Right atrium auricular region (tissue), 2 donors: ENCODE measurements around the gene DENR. TPM values are rescaled to one million over a fixed set of nuclear protein-coding genes. Genes with fewer than 3 reads are reported as not detected.
"Not testable (repeated sequence)": the region's sequence is repeated elsewhere in the genome, so short reads cannot be mapped to it uniquely, and the experiment has no call there.

ENCODE experiments used
- DNase-seq: peaks from one replicate; pipeline ENCODE4 v3.0.0-alpha.2; 2019; ENCODE audit warnings: low spot score
- H3K27ac ChIP-seq, 2 donors: fragments of 200-600 bp; sonication (generic); 1 replicate in 1 of 2; 2 replicates in 1 of 2; pipeline ENCODE4 v1.5.1; 2016 to 2019
- H3K27me3 ChIP-seq, 2 donors: fragments of 200-600 bp; sonication (generic); one replicate each; pipeline versions ENCODE4 v1.5.1 to v1.6.0; 2017 to 2019
- H3K36me3 ChIP-seq: fragments of 200-600 bp; sonication (generic); one replicate; pipeline ENCODE4 v1.5.1; 2016
- H3K4me1 ChIP-seq, 2 donors: fragments of 200-600 bp; sonication (generic); one replicate each; pipeline versions ENCODE4 v1.5.1 to v1.6.0; 2017 to 2019
- H3K4me3 ChIP-seq, 2 donors: fragments of 200-600 bp; sonication (generic); 1 replicate in 1 of 2; 2 replicates in 1 of 2; pipeline ENCODE4 v1.5.1; 2017 to 2019; ENCODE audit warnings: mild to moderate bottlenecking in 1 of 2, moderate library complexity in 1 of 2
- H3K9me3 ChIP-seq, 2 donors: fragments of 200-600 bp; sonication (generic); one replicate each; pipeline ENCODE4 v1.5.1; 2019
- total RNA-seq, 2 donors: library from RNA; depleted of rRNA; stranded (reverse); fragments of >200 nt; gene quantifications; one replicate each; pipeline ENCODE4 v1.1.0, GENCODE V29; 2016
- TF ChIP-seq, protein P1 (sequence below), 2 donors: fragments of 200-600 bp; sonication (generic); IDR thresholded peaks; one replicate each; pipeline ENCODE4 v1.5.1; 2019; ENCODE audit warnings: antibody characterized with exemption in 2 of 2

Gene DENR
- total RNA-seq, 2 donors from 2014 or later, result 14.7 to 16.1 TPM

DNA sequence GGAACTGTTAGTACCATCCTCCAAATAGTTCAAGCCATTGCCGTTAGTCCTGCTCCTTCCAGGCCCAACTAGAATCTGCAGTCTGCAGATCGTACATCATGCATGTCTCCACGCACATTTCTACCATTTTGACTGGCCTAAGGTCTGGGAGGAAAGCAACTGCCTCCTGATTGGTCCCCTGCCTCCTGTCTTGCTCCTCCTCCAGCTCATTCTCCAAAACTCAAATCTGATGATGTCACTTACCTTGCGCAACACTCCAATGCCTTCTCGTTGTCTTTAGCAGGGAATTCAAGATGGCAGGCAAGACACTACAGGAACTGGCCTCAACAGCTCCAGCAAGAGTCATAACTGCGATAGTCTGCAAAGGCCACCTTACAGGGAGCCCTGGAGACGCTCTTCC is 12.3 kb upstream of the DENR start:
- no peak overlapping the region for H3K4me3 ChIP-seq
- H3K9me3 ChIP-seq, result no peaks in the 10 kb centered on the region
- H3K36me3 ChIP-seq, result no peaks in the 10 kb centered on the region
- H3K27ac ChIP-seq, result no peak overlapping the region
- TF ChIP-seq, protein P1, sequence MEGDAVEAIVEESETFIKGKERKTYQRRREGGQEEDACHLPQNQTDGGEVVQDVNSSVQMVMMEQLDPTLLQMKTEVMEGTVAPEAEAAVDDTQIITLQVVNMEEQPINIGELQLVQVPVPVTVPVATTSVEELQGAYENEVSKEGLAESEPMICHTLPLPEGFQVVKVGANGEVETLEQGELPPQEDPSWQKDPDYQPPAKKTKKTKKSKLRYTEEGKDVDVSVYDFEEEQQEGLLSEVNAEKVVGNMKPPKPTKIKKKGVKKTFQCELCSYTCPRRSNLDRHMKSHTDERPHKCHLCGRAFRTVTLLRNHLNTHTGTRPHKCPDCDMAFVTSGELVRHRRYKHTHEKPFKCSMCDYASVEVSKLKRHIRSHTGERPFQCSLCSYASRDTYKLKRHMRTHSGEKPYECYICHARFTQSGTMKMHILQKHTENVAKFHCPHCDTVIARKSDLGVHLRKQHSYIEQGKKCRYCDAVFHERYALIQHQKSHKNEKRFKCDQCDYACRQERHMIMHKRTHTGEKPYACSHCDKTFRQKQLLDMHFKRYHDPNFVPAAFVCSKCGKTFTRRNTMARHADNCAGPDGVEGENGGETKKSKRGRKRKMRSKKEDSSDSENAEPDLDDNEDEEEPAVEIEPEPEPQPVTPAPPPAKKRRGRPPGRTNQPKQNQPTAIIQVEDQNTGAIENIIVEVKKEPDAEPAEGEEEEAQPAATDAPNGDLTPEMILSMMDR (IDR thresholded peaks at IDR 0.05), result no peak
- no peaks in the 10 kb centered on the region for H3K27me3 ChIP-seq
- DNase-seq, result no peak
- no peaks in the 10 kb centered on the region for H3K4me1 ChIP-seq

DNA sequence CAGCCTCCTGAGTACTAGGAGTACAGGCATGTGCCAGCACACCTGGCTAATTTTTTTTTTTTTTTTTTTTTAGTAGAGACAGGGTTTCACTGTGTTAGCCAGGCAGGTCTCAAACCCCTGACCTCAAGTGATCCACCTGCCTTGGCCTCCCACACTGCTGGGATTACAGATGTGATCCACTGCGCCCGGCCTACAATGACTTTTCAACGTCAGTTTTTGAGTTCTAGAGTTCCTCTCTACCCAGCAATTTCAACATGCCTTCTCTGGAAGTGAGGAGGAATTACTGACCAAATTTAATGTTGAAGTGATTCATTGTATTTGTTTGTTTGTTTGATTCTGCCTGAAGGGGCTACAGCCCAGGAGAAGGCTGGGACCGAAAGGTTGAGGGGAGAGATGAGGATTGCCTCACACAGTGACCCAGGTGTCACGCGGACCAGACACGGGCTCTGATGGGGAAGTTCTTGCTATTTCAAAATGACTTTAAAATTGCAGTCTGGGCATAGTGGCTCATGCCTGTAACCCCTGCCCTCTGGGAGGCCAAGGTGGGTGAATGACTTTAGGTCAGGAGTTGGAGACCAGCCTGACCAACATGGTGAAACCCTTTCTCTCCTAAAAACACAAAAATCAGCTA is 8.6 kb upstream of the DENR start:
- Histone ChIP-seq H3K4me3 (no peak overlapping the region), H3K4me1 (no peaks in the 10 kb centered on the region), H3K27ac (no peak overlapping the region), H3K36me3 (no peaks in the 10 kb centered on the region), H3K9me3 (no peaks in the 10 kb centered on the region), H3K27me3 (no peaks in the 10 kb centered on the region)
- no peak for DNase-seq
- TF ChIP-seq, protein P1 (IDR thresholded peaks at IDR 0.05), result no peak

DNA sequence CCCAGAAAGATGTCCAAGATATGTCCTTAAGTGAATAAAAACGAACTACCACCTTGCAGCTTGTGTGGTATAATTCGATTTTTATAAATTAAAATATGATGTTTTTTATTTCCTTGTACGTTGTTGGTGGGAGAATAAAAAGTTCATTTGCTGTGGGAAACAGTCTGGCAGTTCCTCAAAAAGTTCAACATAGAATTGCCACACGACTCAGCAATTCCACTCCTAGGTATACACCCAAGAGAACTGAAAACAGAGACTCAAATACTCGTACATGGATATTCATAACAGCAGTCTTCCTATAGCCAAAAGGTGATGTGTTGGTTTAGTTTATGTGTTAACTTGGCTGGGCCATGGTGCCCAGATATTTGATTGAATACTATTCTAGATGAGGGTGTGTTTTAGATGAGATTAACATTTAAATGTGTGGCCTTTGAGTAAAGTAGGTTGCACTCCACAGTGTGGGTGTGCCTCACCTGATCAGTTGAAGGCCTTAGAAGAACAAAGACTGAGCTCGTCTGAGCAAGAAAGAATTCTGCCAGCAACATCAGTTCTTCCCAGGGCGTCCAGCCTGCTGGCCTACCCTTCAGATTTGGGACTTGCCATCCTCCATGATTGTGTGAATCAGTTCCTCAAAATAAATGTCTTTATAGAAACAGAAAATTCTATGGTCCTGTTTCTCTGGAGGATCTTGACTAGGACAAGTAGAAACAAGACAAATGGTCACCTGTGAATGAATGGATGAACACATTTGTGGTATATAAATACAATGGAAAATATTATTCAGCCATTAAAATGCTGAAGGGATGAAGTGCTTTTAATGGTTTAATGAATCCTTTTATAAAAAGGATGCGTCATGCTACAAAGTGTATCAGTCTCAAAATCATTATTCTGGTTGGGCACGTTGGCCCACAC is 5.1 kb upstream of the DENR start:
- TF ChIP-seq, protein P1 (IDR thresholded peaks at IDR 0.05), result no peak
- Histone ChIP-seq H3K27ac (no peak overlapping the region), H3K27me3 (no peaks in the 10 kb centered on the region), H3K36me3 (no peaks in the 10 kb centered on the region), H3K9me3 (no peaks in the 10 kb centered on the region), H3K4me1 (peaks cover 0 to 3% of the 10 kb centered on the region in 2 donors), H3K4me3 (no peak overlapping the region)
- no peak for DNase-seq

DNA sequence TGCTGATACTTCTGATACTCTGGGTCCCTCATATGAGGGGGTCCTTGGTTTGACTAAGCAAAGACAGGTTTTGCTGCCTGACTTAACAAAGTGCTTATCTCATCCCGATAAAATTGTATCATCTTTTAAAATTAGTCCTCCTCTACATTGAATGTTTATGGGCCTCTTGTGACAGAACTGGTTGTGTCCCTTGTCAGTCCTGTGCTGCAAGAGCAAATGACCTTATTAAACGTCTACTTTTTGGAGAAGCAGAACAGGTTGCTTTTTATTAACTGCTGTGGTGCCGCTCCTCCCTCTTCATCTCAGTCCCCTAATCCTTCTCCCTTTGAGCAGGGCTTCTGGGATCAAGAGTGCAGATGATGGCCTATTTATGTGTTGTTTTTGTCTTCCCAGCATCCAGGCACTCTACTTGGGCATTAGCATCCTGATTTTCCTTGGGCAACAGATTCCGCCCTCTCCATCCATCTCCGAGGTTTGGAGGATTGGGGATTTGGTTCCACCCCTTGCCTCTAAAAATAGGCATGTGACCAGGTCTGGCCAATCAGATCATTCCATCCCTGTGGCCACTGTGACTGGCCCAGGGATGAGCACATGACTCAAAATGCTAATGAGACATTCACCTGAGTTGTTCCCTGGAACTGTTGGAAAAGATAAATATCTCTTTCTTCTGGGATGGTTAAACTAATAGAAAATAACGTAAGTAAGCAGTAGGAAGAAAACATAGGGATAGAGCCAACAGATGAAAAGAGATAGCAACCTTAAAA is 2.9 kb upstream of the DENR start:
- Histone ChIP-seq H3K36me3 (no peaks in the 10 kb centered on the region), H3K4me1 (peaks cover 0 to 17% of the 10 kb centered on the region in 2 donors), H3K27me3 (no peaks in the 10 kb centered on the region), H3K4me3 (no peak overlapping the region), H3K27ac (no peak overlapping the region), H3K9me3 (no peaks in the 10 kb centered on the region)
- TF ChIP-seq, protein P1 (IDR thresholded peaks at IDR 0.05), result no peak
- DNase-seq, result no peak

DNA sequence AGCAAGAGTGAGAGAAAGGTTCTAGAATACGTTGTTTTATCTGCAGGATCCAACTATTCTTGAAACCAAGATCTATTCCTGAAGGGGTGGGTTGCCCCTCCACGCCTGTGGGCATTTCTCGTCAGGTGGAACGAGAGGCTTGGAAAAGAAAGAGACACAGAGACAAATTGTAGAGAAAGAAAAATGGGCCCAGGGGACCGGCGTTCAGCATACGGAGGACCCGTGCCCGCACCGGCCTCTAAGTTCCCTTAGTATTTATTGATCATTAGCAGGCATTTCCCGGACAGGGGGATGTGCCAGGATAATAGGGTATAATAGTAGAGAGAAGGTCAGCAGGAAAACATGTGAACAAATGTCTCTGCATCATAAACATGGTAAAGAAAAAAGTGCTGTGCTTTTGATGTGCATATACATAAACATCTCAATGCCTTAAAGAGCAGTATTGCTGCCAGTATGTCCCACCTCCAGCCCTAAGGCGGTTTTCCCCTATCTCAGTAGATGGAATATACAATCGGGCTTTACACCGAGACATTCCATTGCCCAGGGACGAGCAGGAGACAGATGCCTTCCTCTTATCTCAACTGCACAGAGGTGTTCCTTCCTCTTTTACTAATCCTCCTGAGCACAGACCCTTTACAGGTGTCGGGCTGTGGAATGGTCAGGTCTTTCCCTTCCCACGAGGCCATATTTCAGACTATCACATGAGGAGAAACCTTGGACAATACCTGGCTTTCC is 1.7 kb upstream of the DENR start:
- peaks cover 11% of the 10 kb centered on the region for H3K36me3 ChIP-seq
- H3K27me3 ChIP-seq, H3K27ac ChIP-seq, DNase-seq, H3K4me3 ChIP-seq, H3K9me3 ChIP-seq: not testable (repeated sequence)
- H3K4me1 ChIP-seq, result peaks cover 0 to 17% of the 10 kb centered on the region in 2 donors
